ENCODE measurements around the gene GLCE.

Gene GLCE

DNA sequence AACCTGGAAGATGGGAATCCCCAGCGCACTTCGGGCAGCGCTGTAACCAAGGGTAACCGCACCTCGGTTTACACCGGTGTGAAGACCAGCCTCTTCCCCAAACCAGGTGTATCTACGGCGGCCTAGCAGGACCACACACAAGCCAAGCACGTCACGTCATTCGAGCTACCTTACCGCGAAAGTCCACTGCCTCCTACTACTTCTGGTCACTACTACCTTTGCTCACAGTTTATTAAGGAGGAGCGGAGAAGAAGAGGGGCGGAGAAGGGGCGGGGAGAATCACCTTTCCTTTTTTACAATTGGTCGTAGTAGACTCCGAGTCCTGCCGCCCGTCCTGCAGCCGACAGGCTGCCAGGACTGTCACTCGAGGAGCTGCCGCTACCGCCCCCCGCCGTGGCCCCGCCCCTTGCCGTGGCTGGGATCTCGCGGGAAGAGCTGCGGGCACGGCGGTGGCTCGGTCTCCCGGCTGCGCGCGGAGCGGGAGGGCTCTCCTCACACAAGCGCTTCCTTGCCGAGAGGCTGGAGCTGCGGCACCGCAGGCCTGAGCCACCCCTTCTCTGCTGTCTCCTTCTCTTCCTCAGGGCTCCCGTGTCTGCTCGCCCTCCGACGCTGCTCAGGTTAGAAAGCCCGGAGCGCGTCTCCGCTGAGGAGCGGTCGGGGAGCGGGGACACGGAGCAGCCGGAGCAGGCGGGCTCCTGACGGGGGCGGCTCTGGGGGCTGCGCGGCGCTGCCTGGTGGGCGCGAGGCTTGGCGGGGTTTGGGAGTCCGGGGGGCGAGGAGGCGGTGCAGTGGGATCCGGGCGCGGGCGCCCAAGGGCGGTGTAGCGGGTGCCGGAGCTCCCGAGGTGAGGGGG, at the start of gene GLCE:
Gene GLCE (plus strand): TSS at position 495 of the 853 bp plus-strand sequence. CDS start 95,172 bp downstream, outside the sequence.
- peak; percentile 87 for DNase-seq (ENCODE audit: low read depth)

DNA sequence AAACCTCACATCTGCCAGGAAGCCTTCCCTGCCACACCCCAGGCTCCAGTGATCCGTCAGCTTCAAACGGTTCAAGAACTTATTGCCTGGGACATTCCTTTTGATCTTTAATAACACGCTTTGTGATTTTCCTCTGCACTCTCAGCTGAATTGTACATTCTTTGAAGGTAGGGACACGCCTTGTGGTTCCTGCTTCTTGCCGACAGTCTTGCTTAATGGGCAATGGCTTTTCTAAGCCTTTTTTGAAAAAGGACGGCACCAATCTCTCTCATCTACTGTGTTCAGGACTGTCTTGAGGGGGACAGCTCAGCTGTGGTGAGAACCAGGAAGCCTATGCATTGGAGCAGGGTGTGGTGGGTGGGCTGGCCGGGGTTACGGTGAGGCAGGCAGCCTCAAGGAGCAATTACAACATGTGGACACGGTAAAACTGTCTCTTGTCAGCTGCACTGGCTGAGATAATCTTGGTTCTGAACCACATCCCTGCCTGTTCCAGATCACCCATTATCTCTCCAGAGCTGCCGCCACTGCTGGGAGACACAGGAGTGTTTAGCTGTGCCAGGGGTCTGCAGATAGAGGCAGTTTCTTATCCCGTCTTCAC, 46.0 kb upstream of the GLCE start:
- DNase-seq (ENCODE audit: low read depth), result no peak

DNA sequence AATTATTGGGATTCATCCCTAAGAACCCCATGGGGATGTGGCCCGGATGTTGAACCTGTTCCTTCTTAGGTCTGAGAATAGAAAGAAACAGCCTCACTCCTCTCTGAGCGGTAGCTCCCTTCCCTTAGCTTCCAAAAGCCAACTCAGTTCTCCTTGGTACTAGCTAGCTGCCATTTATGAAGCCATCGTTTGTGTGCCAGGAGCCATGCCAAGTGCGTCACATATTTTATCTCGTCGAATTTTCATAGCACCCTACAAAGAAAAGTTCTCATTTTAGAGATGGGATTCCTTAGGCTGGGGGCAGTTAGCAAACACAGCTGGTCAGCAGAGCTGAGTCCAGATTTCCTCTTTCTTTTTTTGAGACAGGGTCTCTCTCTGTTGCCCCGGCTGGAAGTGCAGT, 45.4 kb upstream of the GLCE start:
- no peak for DNase-seq (ENCODE audit: low read depth)

DNA sequence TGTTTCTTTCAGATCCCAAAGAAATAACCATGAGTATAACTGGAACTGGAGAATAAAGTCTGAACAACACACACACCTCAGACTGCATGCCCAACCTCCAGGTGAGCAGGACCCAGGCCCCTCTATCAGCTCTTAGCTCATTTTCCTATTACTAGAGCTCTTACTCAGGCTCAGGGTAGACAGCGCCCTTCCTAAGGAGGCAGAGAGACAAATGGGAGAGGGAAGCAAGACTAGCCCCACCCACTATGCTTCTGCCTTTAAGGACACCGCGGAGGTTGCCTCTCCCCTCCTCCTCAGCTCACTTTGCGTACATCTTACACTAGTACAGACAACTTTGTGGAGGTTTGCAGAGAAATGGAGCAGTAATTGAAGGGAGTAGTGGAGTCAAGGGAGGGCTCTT, 44.0 kb upstream of the GLCE start:
- no peak for DNase-seq (ENCODE audit: low read depth)

DNA sequence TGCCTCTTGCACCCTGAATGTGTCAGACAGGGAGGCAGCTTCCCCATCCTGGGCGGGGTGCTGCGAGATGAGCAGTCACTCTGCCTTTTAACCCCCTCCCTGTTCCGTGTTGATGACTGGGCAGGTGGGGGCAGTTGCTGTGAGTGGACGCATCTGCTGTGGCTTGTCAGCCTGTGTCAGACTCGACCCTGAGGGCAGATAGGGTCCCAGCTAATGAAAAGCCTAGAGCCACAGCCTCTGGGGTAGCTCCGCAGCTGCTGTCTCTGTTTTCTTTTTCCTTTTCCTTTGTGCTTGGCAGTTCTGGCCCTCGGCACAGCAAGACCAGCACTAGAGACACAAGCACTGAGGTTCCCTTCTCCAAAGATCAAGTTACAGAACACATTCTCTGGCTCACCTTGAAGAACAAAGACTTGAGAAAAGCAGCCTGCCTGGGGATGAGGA, 43.0 kb upstream of the GLCE start:
- no peak for DNase-seq (ENCODE audit: low read depth)

DNA sequence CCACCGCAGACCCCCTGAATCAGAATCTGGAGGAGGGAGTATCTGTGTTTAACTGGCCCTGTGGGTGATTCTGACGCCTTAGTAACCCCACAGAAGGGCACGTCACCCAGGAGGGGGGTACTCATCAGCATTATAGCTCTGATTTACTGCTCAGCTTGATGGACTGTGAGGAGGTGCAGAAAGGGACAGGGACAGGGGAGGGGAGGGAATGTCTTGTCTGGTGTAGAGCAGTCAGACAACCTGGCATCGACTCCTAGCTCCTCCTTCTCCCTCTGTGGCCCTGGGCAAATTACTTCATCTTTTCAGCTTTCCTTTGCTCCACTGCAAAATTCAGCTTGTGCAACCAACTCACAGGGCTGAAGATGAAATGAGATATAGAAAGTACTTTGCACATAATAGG, 42.3 kb upstream of the GLCE start:
- no peak for DNase-seq (ENCODE audit: low read depth)

DNA sequence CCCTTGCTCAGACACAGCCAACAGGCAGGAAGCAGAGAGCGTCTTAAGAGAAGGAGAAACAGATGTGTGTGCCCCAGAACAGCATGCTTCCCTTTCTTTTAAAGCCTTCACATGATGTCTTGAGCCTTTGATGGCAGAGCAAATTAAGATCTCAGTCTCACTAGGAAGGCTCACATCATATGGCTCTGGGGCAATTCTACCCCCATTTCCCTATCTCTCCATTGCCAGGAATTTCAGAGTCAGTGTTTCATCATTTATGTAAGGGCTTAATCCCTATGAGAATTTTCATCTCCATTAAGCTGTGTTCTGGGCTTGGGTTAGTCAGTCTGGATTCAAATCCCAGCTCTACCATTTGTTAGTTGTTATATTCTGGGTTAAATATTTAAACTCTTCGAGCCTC, 41.4 kb upstream of the GLCE start:
- no peak for DNase-seq (ENCODE audit: low read depth)

DNA sequence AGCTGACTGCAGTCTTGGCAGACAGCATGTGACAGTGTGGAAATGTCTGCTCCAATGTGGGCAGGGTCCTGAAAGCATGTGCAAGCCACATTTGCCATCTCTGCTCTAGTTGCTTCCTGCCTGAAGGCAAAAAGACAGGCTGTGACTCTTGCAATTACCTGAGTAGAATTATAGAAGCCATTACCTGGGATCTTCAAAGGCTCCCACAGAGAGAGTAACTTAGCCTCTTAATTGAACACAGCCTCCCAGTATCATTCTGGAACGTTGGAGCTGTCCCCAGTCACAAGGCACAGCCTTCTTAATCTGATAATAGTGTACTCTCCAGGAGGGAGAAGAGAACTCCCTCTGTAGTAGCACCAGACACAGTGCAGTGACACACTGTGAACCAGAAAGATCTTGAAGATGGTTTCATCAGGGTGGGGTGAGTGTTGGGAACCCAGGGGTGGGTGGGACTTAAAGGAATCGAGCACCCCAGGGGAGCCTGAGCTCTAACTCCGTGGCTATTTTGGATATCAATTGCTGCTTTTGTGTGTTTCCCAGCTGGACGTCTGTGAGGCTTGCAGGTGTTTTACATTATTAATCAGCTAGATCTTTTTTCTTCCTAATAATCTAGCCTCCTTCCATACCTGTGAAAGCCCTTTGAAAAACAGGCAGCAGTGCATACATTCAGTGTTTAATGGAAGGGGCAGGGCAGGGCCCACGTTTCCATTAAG, 40.6 kb upstream of the GLCE start:
- DNase-seq (ENCODE audit: low read depth), result no peak

DNA sequence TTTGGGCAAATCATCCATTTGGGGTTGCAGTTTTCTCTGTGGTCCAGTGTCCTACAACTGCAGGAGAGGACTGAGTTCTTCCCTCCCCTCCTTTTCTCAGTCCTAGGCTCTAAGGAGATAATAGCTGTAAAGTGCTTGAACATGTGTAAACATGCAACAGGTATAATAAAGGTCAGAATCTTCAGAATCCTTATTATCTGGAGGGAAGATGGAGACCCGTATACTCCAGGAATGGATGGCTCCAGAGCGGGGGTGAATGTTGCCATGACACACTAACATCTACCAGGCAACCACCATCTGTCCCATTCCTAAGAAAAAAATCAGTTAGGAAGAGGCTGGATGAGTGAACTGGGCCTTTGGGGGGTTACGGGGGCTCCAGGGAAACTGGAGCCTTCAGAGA, 39.7 kb upstream of the GLCE start:
- DNase-seq (ENCODE audit: low read depth), result no peak

DNA sequence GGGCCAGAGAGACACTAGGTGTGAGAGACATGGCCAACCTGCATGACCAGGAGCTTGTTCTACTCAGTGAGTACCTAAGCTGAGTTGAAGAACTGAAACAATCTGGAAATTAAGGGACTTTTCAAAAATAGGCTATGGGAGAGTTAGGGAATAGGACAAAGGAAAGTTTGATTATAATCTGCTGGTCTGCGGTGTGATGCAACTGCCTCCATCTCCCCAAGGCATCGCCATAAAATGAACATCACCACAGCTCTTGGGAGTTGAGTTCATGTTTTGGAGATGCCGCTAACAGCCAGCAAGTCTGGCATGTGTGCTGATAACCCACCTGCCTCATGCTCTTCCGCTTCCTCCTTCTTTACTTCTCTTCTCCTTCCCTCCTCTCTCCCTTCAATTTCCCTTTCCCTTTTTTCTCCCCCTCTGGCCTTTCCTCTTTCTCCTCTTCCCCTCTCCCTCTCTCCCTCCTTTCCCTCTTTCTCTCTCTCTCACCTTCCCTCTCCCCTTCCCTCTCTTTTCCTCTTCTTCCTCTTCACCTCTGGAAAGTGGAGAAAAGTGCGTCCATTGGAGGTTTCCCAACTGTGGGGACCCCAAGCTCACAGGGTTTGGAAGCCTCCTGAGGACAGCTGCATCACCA, 39.1 kb upstream of the GLCE start:
- no peak for DNase-seq (ENCODE audit: low read depth)

DNA sequence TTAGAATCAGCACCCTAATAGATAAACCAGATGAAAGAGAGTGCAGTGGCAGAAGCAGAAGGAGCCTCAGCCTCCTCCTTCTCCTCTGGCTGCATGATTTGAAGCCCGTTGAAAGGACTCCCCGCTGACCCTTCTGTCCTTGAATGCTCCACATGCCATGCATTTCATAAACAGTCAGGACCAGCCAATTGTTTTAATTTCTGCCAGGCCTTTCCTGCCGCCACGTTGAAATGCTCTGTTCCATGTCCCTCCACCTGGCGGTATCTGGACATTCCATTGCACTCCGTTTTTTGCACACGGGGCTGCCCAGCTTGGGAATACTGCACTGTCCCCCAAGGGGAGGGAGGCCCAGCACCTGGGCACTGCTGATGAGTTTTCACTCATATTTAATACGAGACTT, 35.2 kb upstream of the GLCE start:
- no peak for DNase-seq (ENCODE audit: low read depth)

DNA sequence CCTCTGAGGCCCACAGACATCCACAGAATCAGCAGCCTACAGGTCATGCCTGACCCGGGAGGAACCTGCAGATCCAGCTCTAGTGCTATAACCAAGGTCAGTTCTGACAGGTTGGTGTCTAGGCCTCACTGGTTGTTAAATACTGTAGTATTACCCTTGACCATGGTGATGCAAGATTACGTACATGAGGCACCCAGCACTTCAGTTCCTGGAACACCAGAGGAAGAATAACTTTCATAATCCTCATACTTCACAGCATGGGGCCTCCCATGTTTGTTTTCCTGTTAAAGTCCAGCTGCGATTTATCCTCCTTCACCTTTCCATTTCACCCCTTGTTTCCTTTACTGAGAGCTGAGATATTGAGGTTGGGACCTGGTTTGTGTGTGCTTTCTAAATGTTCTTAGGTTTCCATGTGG, 34.4 kb upstream of the GLCE start:
- no peak for DNase-seq (ENCODE audit: low read depth)

DNA sequence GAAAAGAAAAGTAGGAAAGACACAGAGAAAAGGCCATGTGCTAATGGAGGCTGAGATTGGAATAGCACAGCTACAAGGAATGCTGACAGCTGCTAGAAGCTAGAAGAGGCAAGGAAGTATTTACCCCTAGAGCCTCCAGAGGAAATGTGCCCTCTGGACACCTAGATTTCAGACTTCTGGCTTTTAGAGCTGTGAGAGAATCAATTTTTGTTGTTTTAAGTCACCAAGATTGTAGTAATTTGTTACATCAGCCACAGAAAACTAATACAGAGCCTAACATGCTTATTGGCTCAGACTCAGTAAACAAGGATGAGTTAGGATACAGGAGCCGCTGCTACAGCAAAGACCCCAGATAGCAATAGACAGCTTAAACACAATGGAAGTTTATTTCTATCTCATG, 33.1 kb upstream of the GLCE start:
- no peak for DNase-seq (ENCODE audit: low read depth)

DNA sequence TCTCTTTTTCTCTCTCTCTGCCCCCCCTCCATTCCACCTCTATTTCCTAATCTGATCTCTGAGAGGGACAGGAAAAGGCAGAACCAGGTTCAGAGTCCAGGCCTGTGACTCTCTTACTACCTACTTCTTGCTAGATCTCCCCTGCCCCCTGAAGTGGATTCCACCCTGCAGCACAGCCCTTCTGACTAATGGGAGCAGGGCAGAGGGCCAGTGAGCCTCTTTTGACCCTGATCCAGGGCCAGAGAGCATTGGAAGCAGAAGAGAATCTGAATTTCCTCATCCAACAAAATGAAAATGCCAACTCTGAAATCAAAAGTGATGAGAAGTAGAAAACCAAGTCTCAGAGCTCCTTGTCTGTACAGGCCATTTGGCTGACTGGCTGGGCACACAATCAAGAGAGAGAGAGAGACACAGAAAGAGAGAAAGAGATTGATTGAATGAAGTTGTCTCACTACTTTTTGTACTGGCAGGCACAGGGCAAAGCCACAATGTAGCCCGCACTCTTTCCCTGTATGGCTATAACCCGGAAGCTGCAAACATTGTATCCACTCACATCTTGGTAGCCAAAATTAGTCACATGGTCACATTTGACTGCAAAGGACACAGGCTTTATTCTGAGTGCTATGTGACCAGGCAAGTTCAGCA, 31.6 kb upstream of the GLCE start:
- DNase-seq (ENCODE audit: low read depth), result no peak

DNA sequence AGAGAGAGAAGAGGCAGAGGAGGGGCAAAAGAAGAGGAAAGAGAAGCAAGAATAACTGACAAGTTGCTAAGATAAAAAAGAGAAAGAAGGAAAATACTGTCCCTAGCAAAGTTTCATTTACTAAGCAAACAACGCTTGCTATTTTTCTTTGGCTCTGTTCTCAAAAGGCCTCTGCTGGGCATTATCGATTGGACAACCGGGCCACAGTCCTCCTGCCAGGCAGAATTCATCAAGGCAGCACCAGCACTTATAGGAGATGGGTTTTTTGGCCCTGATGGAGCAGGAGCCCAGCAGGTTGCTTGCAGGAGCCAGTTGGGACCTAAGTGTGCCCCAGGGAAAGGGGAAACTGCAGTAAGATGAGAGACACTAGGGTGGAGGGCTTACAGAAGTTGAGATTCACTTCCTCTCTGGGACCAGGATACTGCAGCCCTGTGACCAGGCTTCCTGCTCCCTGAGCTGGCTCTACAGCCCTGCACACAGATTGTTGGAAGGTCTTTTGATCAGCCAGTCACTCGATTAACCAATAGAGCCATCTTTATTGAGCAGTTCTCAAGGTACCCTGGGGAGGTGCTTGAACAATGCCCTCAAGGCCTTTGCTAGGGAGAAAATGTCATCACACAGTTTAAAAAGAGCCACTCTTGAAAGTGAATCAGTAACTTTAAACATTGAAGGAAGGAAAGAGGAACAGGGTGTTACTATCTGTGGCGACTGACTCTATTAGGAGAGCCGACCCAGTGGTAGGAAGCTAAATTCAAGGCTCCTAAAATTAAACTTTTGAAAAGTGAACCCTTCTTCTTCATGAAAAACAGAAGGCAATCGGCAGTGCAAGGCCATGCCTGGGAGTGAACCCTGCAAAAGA, 28.8 kb upstream of the GLCE start:
- DNase-seq (ENCODE audit: low read depth), result no peak

DNA sequence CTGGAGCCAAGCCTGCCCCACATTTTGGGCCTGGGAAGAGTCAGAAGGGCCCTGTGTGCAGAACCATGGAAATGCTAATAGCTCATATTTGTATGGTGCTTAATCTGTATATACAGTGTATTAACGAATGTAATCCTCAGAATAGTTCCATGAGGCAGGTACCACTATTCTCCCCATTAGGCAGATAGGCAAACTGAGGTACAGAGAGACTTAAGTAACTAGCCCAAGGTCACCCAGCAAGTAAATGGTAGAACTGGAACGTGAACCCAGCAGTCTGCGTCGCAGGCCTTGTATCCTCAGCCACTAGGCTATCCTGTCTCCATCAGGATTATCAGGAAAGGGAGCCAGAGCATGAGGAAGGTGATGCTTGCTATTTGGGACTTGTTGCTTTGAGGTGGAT, 28.0 kb upstream of the GLCE start:
- no peak for DNase-seq (ENCODE audit: low read depth)

DNA sequence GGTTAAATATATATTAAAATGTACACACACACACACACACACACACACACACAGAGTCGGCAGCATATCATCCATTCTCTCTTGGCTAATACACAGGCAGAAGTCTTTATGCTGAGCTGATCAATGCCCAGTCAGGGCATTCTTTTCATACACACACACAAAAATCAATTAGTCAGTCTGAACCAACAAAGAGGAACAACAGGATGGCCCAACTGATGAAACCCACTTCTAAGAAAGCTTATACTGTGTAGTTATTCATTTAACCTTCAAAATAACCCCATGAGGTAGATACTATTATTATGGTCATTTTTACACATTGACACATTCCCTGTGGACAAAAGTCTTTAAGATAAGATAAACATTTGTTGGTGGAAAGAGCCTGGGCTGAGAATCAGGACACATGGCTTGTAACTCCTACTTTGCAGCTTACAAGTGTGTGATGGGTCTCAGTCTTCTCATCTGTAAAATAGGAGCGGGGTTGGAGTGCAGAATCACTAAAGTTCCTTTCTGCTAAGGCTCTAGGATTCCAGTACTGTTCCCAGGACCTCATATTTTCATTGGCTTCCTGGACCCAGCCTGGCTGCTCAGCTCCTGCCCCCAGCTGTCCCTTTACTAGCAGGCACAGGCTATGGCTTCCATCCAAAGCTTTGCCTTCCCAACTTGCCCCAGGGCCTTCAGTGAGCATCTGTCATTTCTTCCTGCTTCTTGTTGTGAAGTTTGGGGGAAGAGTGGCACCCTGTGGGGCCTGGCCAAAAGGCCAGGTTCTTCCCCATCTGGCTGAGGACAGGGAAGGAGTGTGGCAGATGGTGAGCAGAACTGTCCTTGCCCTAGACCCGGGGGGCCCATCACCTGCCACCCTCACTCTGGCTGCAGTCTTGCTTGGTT, 27.2 kb upstream of the GLCE start:
- DNase-seq (ENCODE audit: low read depth), result no peak

DNA sequence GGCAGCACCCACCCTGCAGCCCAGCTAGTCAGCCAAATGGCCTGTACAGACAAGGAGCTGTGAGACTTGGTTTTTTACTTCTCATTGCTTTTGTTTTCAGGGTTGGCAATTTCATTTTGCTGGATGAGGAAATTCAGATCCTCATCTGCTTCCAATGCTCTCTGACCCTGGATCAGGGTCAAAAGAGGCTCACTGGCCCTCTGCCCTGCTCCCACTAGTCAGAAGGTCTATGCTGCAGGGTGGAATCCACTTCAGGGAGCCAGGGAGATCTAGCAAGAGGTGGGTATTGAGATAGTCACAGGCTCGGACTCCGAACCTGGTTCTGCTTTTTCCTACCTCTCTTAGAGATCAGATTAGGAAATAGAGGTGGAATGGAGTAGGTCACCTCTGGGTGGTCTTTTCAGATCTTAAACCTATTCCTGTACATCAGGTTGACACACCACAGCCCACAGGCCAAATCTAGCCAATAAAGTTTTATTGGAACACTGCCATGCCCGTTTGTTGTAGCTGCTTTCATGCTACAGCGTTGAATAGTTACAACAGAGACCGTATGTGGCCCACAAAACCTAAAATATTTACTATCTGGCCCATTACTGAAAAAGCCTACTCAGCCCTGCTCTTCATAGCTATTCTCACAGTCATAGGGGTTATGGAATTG, 26.4 kb upstream of the GLCE start:
- no peak for DNase-seq (ENCODE audit: low read depth)

DNA sequence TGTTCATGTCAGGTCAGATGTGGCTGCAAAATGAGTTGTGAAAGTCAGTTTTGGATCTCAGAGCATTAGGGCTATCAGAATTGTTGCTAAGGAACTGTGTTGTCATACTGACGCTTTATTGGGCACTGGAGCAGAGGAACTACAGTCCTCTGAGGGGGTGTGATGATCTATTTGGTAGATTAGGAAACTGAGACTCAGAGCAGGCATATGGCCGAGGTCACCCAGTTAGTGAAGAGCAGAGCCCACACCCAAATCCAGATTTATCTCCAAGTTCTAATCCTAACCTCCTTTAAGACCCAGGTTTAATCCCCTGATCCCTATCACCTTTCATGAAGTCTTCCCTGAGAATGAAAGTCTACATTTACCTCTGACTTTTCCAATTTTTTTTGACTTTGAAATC, 25.6 kb upstream of the GLCE start:
- DNase-seq (ENCODE audit: low read depth), result no peak

DNA sequence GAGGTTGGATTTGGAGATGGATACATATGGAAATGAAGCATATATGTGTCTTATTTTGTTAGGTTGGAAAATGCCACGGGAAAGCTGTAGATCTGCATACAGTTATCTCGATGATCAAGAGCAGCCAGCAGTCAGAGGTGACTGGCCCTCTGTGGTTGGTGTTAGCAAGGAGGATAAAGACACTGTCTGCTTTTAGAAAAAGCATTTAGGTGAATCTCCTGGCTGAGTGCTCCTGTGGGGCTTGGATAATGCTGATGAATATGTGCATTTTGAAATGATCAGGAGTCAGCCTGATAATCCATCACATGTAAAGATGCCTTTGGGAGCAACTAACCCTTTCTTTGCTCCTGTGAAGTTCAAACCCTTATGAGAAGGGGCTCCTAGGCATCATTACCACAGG, 24.9 kb upstream of the GLCE start:
- no peak for DNase-seq (ENCODE audit: low read depth)
